Measurements from ENCODE around the gene PUSL1.

The PUSL1 gene

DNA sequence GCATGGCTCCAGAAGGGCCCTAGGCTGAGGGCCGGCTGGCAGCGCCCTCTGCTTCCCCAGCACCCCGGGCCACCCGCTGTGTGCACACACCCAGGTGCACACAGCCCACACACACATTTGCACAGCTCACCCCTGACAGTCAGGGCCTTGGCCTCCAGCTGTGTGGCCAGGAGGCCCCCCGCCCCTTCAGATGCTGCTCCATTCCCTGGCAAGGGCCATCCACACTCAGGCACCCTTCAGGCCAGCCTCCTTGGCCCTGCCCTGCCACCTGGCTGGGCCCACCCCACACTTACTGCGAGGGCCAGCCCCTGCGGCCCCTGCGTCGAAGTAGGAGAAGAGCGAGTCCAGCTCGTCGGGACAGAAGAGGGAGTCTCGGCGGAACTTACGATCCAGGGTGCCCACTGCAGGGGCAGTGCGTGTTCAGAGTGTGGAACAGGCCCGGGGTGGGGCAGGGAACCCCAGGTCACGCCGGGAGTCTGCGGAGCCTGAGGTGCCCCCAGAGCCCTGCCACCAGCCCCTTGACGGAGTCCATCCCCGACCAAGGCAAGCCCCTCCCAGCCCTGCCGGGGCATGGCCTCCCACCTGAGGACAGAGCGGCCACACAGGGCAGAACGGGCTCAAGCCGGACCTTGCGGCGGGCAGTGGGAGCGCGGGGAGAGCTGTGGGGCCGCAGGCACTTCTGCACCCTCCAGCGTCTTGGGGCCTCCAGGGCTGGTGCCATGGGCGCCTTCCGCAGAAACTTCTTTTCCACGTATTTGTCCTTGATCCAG, 13.1 kb upstream of the PUSL1 start:
- DNase-seq = no peak

DNA sequence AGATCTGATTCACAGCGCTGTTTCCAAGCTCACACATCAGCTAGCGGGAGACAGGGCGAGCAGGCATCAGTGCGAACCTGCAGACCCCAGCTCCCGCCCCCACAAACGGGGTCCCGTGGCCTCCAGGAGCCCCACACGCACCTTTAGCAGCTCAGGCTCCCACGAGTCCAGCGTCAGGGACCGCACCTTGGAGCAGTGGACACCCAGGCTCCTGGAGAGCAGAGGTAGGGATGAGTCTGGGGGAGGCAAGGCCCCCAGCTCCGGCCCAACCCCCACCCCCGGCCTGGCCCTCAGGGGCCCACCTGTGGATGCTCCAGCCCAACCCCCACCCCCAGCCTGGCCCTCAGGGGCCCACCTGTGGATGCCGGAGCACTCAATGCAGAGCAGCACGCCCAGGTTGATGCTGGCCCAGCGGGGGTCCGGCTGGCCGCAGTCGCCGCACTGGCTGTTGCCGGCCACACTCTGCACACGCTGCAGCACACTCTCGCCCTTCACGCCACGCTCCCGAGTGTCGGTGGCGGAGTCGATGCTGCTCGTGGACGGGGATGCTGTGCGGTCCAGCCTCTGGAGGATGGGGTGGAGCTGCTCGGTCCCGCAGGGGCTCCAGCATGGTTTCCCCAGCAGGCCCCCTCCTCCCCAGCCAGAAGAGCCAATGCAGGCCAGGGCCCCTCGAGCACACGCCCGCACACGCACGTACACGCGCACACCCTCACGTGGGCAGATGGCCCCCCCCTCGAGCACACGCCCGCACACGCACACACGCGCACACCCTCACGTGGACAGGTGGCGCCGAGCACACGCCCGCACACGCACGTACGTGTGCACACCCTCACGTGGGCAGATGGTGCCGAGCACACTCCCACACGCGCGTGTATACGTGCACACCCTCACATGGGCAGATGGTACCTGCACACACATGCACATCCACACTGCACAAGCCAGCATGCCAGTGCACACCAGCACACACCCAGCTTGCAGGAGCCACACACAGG, 12.0 kb upstream of the PUSL1 start:
- no peak for DNase-seq

DNA sequence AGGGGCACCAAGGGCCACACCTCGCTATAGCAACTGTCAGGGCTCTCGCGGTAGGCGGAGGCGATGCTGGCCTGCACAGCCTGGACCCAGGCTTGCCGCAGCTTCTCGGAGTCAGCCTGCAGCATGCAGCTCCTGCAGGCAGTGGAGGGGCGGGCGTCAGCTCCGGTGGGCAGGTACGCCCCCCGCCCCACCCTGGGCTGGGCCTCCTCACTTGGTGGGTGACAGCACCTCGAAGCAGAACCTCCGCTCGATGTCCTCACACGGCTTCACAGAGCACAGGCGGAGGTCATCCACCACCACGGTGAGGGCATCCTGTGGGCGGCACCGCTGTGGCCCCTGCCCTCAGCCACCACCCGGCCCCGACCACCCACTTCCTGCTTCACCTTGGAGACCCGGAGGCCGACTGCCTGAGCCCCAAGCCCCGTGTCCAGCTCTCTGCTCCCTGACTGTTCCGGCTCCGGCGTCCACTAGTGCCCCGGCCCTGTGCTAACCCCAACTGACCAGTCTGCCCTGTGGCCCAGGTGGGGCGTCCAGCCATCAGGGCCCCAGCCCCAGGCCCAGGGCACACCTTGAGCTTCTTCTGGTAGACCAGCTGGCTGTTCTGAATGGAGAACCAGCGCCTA, 10.5 kb upstream of the PUSL1 start:
- no peak for DNase-seq

- no peak for DNase-seq
These were observed 9.3 kb upstream of the PUSL1 start for GRCh38 chr1:1298861-1299685.

DNA sequence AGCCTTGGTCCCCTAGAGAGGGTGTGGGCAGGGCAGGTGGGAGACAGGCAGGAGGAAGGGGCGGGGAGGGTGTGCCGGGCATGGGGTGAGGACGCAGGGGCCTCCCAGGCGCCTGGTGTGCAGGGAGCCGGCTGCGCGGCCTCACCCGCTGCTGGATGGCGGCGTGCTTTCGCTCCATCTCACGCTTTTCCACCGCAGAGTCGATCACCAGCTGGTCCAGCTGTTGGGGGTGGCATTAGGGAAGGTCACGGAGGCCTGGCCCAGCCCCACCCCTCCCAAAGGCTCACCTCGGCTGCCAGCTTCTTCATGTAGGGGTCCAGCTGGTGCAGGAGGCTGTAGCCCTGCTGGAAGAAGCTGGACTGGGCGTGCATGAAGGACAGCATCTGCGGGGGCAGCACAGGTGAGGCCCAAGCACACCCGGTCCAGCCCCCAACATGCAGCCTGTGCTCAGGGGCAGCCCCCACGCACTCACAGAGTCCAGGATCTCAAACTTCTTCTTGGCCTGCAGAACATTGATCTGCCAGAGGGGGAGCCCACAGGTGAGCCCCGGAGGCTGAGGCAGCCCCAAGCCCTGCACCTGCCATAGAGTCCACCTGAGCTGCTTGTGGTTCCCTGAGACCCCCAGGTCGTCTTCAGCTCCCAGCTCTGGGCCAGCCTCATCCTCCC, 8.6 kb upstream of the PUSL1 start:
- DNase-seq = peak; percentile 15

DNA sequence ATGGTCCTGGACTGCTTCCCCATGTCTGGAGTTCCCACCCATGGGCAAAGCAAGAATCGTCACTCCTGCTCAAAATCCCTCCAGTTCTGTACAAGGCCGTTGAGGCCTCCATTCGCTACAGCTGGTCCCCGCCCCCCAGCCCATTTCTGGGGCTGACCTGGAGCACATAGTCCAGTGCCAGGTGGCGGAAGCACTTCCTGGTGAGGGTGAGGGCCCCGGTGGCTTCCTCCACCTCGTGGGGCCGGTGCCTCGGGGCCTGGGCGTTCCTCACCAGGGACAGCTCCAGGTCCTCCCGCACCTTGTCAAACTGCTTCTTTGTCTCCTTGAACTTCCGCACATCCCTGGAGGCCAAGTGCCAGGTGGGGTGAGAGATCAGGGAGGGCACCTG, 8.1 kb upstream of the PUSL1 start:
- no peak for DNase-seq

DNA sequence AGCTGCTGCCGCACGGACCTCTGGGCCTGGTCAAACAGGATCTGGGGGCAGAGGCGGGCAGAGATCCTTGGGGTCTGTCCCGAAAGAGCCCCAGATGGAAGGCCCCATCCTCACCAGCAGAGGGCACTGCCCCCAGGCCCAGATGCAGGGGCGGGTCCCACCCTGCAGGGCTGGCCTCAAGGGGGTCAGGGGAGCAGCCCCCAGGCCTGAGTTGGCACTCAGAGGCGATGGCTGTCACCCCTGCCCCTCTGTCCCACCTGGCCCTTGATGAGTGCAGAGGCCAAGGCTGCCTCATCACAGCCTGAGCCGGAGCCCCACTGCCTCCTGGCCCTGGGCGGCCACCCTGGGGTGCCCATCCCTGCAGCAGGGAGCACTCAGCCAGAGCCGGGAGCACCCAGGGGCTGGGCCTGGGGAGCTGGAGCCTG, 6.4 kb upstream of the PUSL1 start:
- DNase-seq = no peak

DNA sequence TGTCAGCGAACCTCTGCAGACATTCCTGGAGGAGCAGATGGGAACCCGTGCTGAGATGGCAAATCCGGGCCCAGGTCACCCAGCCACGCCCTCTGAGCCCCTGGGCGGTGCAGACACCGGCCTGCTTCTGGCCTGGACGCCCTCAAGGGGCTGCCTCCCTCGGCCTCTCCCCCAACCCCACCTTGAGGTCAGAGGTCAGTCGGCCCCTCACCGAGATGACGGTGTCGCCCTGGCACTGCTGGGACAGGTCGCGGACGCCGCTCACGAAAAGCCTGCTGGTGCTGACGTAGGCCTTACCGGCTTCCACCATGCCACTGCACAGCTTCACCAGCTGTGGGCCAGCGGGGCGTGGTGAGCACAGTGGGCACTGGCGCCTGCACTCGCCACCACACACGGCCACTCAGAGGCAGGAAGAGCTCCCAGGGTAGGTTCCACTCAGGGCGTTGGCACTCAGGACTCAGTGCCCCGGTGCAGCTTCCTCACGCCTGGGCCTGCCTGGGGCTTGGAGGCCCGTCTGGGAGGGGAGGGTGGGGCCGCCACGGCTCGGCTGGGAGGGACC, 5.4 kb upstream of the PUSL1 start:
- DNase-seq = no peak

GRCh38 chr1:1303736-1304135, 4.7 kb upstream of the PUSL1 start:
- no peak for DNase-seq

- DNase-seq = peak; percentile 39
These were observed 3.8 kb upstream of the PUSL1 start for GRCh38 chr1:1304331-1305299.

- DNase-seq = peak; percentile 86
These were observed 2.9 kb upstream of the PUSL1 start for GRCh38 chr1:1305300-1306069.

DNA sequence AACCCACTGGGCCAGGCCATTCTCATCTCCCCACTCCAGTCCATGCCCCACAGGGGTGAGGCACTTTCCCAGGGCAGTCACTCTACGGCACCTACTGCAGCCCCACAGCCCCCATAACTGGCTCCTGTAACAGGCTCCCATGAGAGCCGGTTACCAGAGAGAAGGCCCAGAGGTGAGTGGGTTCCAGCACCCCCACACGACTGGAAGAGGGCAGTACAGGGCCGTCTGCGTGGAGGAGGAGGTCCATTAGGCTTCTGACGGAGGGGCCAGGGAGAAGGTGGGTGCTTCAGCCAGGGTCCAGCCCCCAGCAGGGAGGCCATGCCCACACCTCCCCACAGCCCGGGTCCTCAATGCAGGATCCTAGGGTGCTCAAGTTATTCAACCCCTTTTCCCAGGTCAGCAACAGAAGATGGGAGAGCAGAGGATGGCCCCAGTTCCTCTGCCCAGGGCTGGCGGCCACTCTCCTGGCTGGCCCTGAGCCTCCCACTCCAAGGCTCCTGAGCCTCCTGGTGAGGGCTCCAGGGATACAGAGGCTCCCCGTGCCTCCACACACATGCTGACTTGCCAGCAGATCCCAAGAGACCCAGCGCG, 2.2 kb upstream of the PUSL1 start:
- DNase-seq = peak; percentile 45

GRCh38 chr1:1306661-1307260, 1.6 kb upstream of the PUSL1 start:
- DNase-seq = no peak

GRCh38 chr1:1307261-1307922, 1.0 kb upstream of the PUSL1 start:
- DNase-seq = no peak

GRCh38 chr1:1308756-1309250, 406 bp downstream of the PUSL1 start:
- DNase-seq = no peak

- peak; percentile 29 for DNase-seq
These were observed 1.1 kb downstream of the PUSL1 start for GRCh38 chr1:1309251-1310108.

GRCh38 chr1:1310109-1310385, 1.6 kb downstream of the PUSL1 start:
- no peak for DNase-seq

All from hematopoietic multipotent progenitor cell treated with erythropoietin and hydrocortisone succinate and interleukin-3 and kit ligand, for 8 days (in vitro differentiated cells).